HepG2 (cell line): ENCODE data around the gene FNDC3A. TPM values are rescaled to one million over a fixed set of nuclear protein-coding genes. Genes with fewer than 3 reads are reported as not detected.

ENCODE experiments used
- ATAC-seq: fragments of 200-7000 bp; cut with Tn5 transposase; 3 replicates; pipeline ENCODE4 v1.9.1; 2020; ENCODE audit warnings: mild to moderate bottlenecking, moderate library complexity
- BruUV-seq: library from RNA; stranded (reverse); fragments of 400-500 nt; replicated peaks from 2 replicates; lab custom pipeline; 2021; lab: Mats Ljungman, UMichigan
- CTCF ChIA-PET: fragments of 300-600 bp; formaldehyde crosslinking; extraction: SDS; loops from one replicate; lab custom pipeline; 2021; ENCODE audit warnings: low total read pairs, inconsistent platforms, low intra/inter-chr PET ratio; lab: Yijun Ruan, JAX
- POLR2A ChIA-PET: fragments of 350-600 bp; sonication (Branson Sonifier 250); formaldehyde crosslinking; loops from one replicate; lab custom pipeline; 2020; ENCODE audit warnings: antibody characterized with exemption, inconsistent platforms; lab: Yijun Ruan, JAX
- DNase-seq: peaks from one replicate; pipeline ENCODE4 v3.0.0-alpha.2; 2015; ENCODE audit warnings: low spot score
- FAIRE-seq: peaks from 3 replicates; lab custom pipeline; 2011; peaks lifted over from hg19 to GRCh38; lab: Jason Lieb, UNC
- H2AFZ ChIP-seq: one replicate; pipeline ENCODE4 v1.6.1; 2011; ENCODE audit warnings: low read length, inconsistent platforms
- H3K27ac ChIP-seq: fragments of 300-600 bp; 3 replicates; pipeline ENCODE4 v1.8.0; 2011; ENCODE audit warnings: mixed run types, mild to moderate bottlenecking, mixed read lengths, low read length, inconsistent platforms; ENCODE audit not compliant: insufficient read depth; ENCODE audit errors: extremely low read length
- H3K27me3 ChIP-seq, 2 experiments: fragments of 200-600 bp in 1 of 2; 2 replicates in 1 of 2; 3 replicates in 1 of 2; pipeline versions ENCODE4 v1.6.0 to v1.8.0; 2011; ENCODE audit warnings: low read length in 2 of 2, mild to moderate bottlenecking in 2 of 2, moderate library complexity in 2 of 2, inconsistent platforms in 1 of 2; ENCODE audit not compliant: insufficient read depth in 2 of 2, control insufficient read depth in 1 of 2
- H3K36me3 ChIP-seq, 2 experiments: fragments of 200-600 bp in 1 of 2; replicated peaks in 1 of 2; 2 replicates in 1 of 2; 3 replicates in 1 of 2; pipeline versions ENCODE4 v1.5.1 to v1.8.0; 2011; ENCODE audit warnings: low read length in 2 of 2, inconsistent platforms in 1 of 2; ENCODE audit not compliant: insufficient read depth in 2 of 2, control insufficient read depth in 1 of 2
- H3K4me1 ChIP-seq: 2 replicates; pipeline ENCODE4 v1.5.1; 2012; ENCODE audit warnings: low read length, inconsistent platforms; ENCODE audit not compliant: insufficient read depth
- H3K4me2 ChIP-seq: 2 replicates; pipeline ENCODE4 v1.6.0; 2011; ENCODE audit warnings: low read depth, low read length, inconsistent platforms
- H3K4me3 ChIP-seq, 3 experiments: fragments of 200-600 bp in 1 of 3; sonication (generic), shearing (Covaris generic) in 1 of 3; replicated peaks in 1 of 3; 2 replicates each; pipeline ENCODE4 v1.5.1; 2011 to 2016; ENCODE audit warnings: low read length in 3 of 3, inconsistent platforms in 2 of 3, low read depth in 2 of 3, mild to moderate bottlenecking in 2 of 3, control low read depth in 1 of 3, mixed read lengths in 1 of 3; ENCODE audit not compliant: insufficient read depth in 1 of 3
- H3K79me2 ChIP-seq: one replicate; pipeline ENCODE4 v1.6.1; 2011; ENCODE audit warnings: low read length, inconsistent platforms; ENCODE audit not compliant: insufficient read depth
- H3K9ac ChIP-seq: 2 replicates; pipeline ENCODE4 v1.6.0; 2011; ENCODE audit warnings: mild to moderate bottlenecking, low read depth, low read length, inconsistent platforms; ENCODE audit not compliant: insufficient read depth
- H3K9me3 ChIP-seq: 2 replicates; pipeline ENCODE4 v1.5.1; 2012; ENCODE audit warnings: mild to moderate bottlenecking, low read length
- H4K20me1 ChIP-seq: 2 replicates; pipeline ENCODE4 v1.6.0; 2011; ENCODE audit warnings: inconsistent platforms, mild to moderate bottlenecking, low read length, moderate library complexity; ENCODE audit not compliant: insufficient read depth
- NFE2L2 ChIP-seq: fragments of 150-350 bp; IDR thresholded peaks from 2 replicates; pipeline ENCODE4 v1.6.1; 2014; ENCODE audit warnings: low read length
- SOX5 ChIP-seq: IDR thresholded peaks from 2 replicates; pipeline ENCODE4 v1.6.1; 2016; ENCODE audit warnings: borderline replicate concordance
- U2AF1 ChIP-seq: fragments of 200-400 bp; formaldehyde crosslinking; optimal IDR thresholded peaks from 2 replicates; pipeline ENCODE3; 2017; ENCODE audit warnings: mild to moderate bottlenecking, low read depth, low read length
- ZNF224 ChIP-seq: sonication (generic); formaldehyde crosslinking; IDR thresholded peaks from 2 replicates; pipeline ENCODE4 v1.5.0; 2020; ENCODE audit warnings: mild to moderate bottlenecking, missing genetic modification reagents
- ZNF232 ChIP-seq: sonication (generic); formaldehyde crosslinking; IDR thresholded peaks from 2 replicates; pipeline ENCODE4 v1.4.0; 2020; ENCODE audit warnings: missing genetic modification reagents, borderline replicate concordance
- ZNF281 ChIP-seq: sonication (generic); formaldehyde crosslinking; IDR thresholded peaks from 2 replicates; pipeline ENCODE4 v1.4.0; 2020; ENCODE audit warnings: missing genetic modification reagents, borderline replicate concordance
- ZNF558 ChIP-seq: sonication (generic); formaldehyde crosslinking; IDR thresholded peaks from 2 replicates; pipeline ENCODE4 v1.9.0; 2022; ENCODE audit warnings: mild to moderate bottlenecking, missing genetic modification reagents, borderline replicate concordance
- ZNF777 ChIP-seq: sonication (generic); formaldehyde crosslinking; IDR thresholded peaks from 2 replicates; pipeline ENCODE4 v1.4.0; 2020; ENCODE audit warnings: missing genetic modification reagents
- WGBS: methylation state at CpG from one replicate; pipeline ENCODE4 v1.1.6; 2017; ENCODE audit warnings: low lambda C conversion rate; 5-methylcytosine and 5-hydroxymethylcytosine counted together
- in situ Hi-C: cut with HindIII; loops from 2 replicates; pipeline ENCODE4 v1.10.0; 2017; ENCODE audit warnings: low pct_unique_long_range_greater_than_20kb; ENCODE audit not compliant: extremely low pct_ligation_motif_present
- intact Hi-C: fragments of 100-400 bp; cut with micrococcal nuclease; formaldehyde crosslinking; loops from one replicate; pipeline ENCODE4 v1.10.0; 2022; ENCODE audit not compliant: unreplicated experiment
- polyA plus RNA-seq, 8 experiments: library from polyadenylated mRNA; depleted of rRNA in 3 of 8; stranded (reverse) in 7 of 8; unstranded in 1 of 8; fragments of >200 nt; fragmentation: Illumina TruSeq in 4 of 8; extraction: Trizol in 4 of 8; gene quantifications; 2 replicates each; pipeline versions ENCODE4 v1.2.1 to v1.2.3, GENCODE V29; 2011 to 2016; ENCODE audit warnings: low read depth in 4 of 8, missing spikeins in 1 of 8, mixed read lengths in 1 of 8; ENCODE audit not compliant: insufficient read depth in 1 of 8
- total RNA-seq, 5 experiments: library from RNA; depleted of rRNA; stranded (reverse); fragments of >200 nt; fragmentation: Illumina TruSeq; extraction: Trizol; gene quantifications; 2 replicates each; pipeline ENCODE4 v1.2.3, GENCODE V29; 2016; ENCODE audit warnings: low read depth in 1 of 5
- TF ChIP-seq, protein P1 (sequence below): conservative IDR thresholded peaks from 2 replicates; pipeline ENCODE4 v1.6.1; 2018; ENCODE audit warnings: missing genetic modification reagents

FNDC3A gene
- total and polyA plus RNA-seq, 2 of the 13 experiments (the other 11 are each of a cell fraction or from before 2014, with no cell fraction given): 36.7 to 39.3 TPM

- TF ChIP-seq ZNF281: no peak
- TF ChIP-seq ZNF232 (CRISPR knock-in tag): no peak
These were observed 33.6 kb upstream of the FNDC3A start (continued) for GRCh38 chr13:48942131-48942530.

DNA sequence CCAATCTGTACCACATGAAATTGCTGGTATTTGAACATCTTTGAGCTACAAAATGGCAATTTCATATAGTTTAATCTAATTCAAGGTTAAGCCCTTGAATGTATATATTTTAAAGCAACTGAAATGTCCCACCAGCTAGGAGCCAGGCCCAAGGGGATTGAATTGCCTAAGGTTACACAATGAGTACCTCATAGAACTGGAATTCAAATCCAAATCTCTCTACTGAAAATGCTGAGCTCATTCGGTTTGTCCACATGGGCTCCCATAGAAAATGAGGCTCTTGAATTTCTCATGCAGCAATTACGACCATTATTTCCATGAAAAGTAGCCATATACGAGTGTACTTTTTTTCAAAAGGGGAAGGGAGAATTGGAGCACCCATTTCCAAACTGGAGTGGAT lies 31.5 kb upstream of the FNDC3A start:
- CTCF ChIA-PET: no interaction called here
- H4K20me1 ChIP-seq: no peaks in the 10 kb centered on the region
- H3K4me3 ChIP-seq: no peak overlapping the region
- POLR2A ChIA-PET: no interaction called here
- in situ Hi-C loops (no loop called here), intact Hi-C loops (no loop called here)
- ATAC-seq (no peak), DNase-seq (no peak), FAIRE-seq (no peak)
- BruUV-seq: no TSS peak
- no peaks in the 10 kb centered on the region for H3K27me3 ChIP-seq
- 19% methylated on average over 3 of the region's 3 CpGs for WGBS
- no peaks in the 10 kb centered on the region for H3K4me1 ChIP-seq
- no peak overlapping the region for H3K9ac ChIP-seq
- H3K36me3 ChIP-seq: no peaks in the 10 kb centered on the region
- H3K9me3 ChIP-seq: no peaks in the 10 kb centered on the region
- H2AFZ ChIP-seq: no peak overlapping the region
- no peaks in the 10 kb centered on the region for H3K79me2 ChIP-seq
- TF ChIP-seq ZNF558 (CRISPR knock-in tag): no peak
- TF ChIP-seq ZNF224 (CRISPR knock-in tag): no peak
- TF ChIP-seq, protein P1, sequence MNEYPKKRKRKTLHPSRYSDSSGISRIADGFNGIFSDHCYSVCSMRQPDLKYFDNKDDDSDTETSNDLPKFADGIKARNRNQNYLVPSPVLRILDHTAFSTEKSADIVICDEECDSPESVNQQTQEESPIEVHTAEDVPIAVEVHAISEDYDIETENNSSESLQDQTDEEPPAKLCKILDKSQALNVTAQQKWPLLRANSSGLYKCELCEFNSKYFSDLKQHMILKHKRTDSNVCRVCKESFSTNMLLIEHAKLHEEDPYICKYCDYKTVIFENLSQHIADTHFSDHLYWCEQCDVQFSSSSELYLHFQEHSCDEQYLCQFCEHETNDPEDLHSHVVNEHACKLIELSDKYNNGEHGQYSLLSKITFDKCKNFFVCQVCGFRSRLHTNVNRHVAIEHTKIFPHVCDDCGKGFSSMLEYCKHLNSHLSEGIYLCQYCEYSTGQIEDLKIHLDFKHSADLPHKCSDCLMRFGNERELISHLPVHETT (CRISPR knock-in tag): no peak
- no peak for TF ChIP-seq NFE2L2
- no peak for TF ChIP-seq U2AF1
- no peak for TF ChIP-seq SOX5 (CRISPR knock-in tag)
- TF ChIP-seq ZNF777 (CRISPR knock-in tag): no peak
- TF ChIP-seq, all 625 proteins: peak for 0
- no peak overlapping the region for H3K4me2 ChIP-seq
- no peak overlapping the region for H3K27ac ChIP-seq
